ENCODE data around the gene ITGAE. TPM values are rescaled to one million over a fixed set of nuclear protein-coding genes. Genes with fewer than 3 reads are reported as not detected.

The ITGAE gene
- total and polyA plus RNA-seq, 2 donors from 2014 or later: 16.5 to 46.3 TPM

DNA sequence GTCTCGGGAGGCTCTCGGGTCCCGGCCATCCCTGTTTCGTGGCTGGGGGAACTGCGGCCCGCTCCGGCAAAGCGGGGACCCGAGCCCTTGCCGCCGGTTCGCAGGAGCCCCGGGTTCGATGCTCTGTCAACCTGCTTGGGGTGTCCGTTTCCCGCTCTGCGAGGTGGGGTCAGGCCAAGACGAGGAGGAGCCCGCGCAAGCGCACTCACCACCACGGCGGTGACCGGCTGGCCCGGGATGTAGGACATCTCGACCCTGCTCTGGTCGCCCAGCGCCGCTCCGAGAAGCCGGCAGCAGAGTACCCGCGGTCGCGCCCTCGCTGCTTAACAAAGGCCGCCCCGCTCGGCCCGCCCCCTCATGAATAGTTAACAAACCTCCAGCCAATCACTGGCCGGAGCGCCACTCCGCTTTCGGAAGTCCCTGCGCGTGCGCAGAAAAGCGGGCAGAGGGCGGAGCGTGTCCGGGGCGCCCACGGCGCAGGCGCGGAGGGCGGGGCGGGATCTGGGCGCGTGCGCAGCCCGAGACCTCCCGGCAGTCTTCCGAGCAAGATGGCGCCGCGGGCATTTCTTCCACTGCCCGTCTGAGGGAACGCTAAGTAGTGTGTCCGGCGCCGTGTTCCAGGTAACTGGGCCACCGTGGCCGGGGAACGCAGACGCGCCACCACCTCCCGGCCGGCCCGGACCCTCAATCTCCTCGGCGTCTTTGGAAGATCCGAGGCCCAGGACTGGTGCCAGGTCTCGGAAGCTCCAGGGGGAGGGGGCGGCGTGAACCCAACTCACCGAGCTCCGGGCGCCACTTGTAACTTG is 132.5 kb downstream of the ITGAE start, which contains the start of the genes EMC6 and TAX1BP3:
Gene EMC6, plus strand, starts transcription at position 534 of the 806 bp plus-strand sequence. CDS start 335 bp downstream, outside the sequence.
Gene TAX1BP3, minus strand, starts transcription at position 300 of the 806 bp plus-strand sequence. Its CDS starts 52 bp downstream, at position 248.
- TF ChIP-seq, protein P1, sequence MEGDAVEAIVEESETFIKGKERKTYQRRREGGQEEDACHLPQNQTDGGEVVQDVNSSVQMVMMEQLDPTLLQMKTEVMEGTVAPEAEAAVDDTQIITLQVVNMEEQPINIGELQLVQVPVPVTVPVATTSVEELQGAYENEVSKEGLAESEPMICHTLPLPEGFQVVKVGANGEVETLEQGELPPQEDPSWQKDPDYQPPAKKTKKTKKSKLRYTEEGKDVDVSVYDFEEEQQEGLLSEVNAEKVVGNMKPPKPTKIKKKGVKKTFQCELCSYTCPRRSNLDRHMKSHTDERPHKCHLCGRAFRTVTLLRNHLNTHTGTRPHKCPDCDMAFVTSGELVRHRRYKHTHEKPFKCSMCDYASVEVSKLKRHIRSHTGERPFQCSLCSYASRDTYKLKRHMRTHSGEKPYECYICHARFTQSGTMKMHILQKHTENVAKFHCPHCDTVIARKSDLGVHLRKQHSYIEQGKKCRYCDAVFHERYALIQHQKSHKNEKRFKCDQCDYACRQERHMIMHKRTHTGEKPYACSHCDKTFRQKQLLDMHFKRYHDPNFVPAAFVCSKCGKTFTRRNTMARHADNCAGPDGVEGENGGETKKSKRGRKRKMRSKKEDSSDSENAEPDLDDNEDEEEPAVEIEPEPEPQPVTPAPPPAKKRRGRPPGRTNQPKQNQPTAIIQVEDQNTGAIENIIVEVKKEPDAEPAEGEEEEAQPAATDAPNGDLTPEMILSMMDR (IDR thresholded peaks at IDR 0.05; ENCODE audit: borderline replicate concordance, extremely low read depth, insufficient read depth): no peak
- FAIRE-seq: peak; percentile 8
- peak; percentile 99 to 100 (median 99) for DNase-seq
- H3K27ac ChIP-seq (ENCODE audit: low read depth in 2 of 2, low read length in 2 of 2): peak within 1 kb of the TSS; percentile 96 to 99
- peak within 1 kb of the TSS; percentile 59 to 93 (median 78) for H3K9ac ChIP-seq (ENCODE audit: low read length in 3 of 3)
- H3K9me3 ChIP-seq (ENCODE audit: control insufficient read depth in 2 of 3, insufficient read depth in 1 of 3, low read length in 3 of 3): no peaks in the 10 kb centered on the region
- no peaks in the 10 kb centered on the region for H3K27me3 ChIP-seq (ENCODE audit: control insufficient read depth, insufficient read depth, low read length)
- intact Hi-C loops (cut with DNase I): no loop called here
- peak within 1 kb of the TSS; percentile 73 to 85 (median 82) for H3K4me3 ChIP-seq (ENCODE audit: low read length in 3 of 3)
- peaks cover 0 to 7% (median 7%) of the 10 kb centered on the region in 3 donors for H3K36me3 ChIP-seq (ENCODE audit: control insufficient read depth in 2 of 3, insufficient read depth in 3 of 3, low read length in 3 of 3)
- H3K4me1 ChIP-seq (ENCODE audit: control insufficient read depth in 2 of 3, insufficient read depth in 2 of 3, low read depth in 1 of 3, low read length in 3 of 3): peaks cover 0 to 19% (median 7%) of the 10 kb centered on the region in 3 donors

DNA sequence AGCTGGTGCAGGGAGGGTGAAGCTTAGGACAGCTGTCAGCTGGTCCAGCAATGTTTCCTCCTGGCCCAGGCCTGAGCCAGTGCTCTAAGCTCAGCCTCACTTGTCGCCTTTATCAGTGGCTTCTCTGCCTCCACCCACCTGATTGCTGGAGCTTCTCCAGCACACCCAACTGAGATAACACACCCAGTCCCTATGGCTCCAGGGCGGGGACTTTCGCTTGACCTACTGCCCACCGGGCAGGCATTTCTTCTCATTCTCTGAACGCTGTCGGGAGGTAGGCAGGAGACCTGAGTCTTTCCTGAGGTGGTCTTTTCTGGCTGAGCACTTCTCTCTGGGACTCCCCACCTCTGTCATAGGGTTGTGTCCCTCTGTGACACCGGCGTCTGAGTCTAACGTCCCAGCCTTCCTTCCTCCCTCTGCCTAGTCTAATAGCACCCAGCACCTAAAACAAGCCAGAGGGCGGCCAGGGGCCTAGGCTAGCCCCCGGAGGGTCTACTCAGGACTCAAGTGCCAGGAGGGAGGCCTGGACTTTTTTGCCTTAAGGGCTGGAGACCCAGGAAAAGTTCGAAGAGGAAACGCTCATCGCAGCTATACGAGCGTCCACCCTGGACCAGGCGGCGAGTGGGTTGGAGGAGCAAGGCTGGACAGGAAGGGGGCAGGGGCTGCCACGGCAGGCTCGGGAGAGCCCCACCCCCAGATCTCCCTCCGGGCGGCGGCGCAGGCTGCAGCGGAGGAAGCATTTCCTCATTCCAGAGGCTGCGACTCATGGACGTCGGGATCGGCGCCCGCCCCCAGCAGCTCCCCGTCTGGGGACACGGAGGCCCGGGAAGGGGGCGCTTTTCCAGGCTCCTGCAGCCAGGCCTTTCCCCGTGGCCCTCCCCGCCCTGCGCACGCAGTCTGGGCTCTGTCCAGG is 133.4 kb downstream of the ITGAE start:
- no peaks in the 10 kb centered on the region for H3K27me3 ChIP-seq (ENCODE audit: control insufficient read depth, insufficient read depth, low read length)
- H3K4me1 ChIP-seq (ENCODE audit: control insufficient read depth in 2 of 3, insufficient read depth in 2 of 3, low read depth in 1 of 3, low read length in 3 of 3): peaks cover 0 to 19% (median 7%) of the 10 kb centered on the region in 3 donors
- H3K4me3 ChIP-seq (ENCODE audit: low read length in 3 of 3): peak overlapping the region; percentile 69 to 85 (median 71)
- peak overlapping the region; percentile 96 to 99 for H3K27ac ChIP-seq (ENCODE audit: low read depth in 2 of 2, low read length in 2 of 2)
- FAIRE-seq (no peak), DNase-seq (peak; percentile 90 to 98 (median 94))
- intact Hi-C loops (cut with DNase I): no loop called here
- peak overlapping the region; percentile 44 to 84 (median 78) for H3K9ac ChIP-seq (ENCODE audit: low read length in 3 of 3)
- peaks cover 0 to 7% (median 7%) of the 10 kb centered on the region in 3 donors for H3K36me3 ChIP-seq (ENCODE audit: control insufficient read depth in 2 of 3, insufficient read depth in 3 of 3, low read length in 3 of 3)
- no peaks in the 10 kb centered on the region for H3K9me3 ChIP-seq (ENCODE audit: control insufficient read depth in 2 of 3, insufficient read depth in 1 of 3, low read length in 3 of 3)
- TF ChIP-seq, protein P1 (IDR thresholded peaks at IDR 0.05; ENCODE audit: borderline replicate concordance, extremely low read depth, insufficient read depth): no peak

DNA sequence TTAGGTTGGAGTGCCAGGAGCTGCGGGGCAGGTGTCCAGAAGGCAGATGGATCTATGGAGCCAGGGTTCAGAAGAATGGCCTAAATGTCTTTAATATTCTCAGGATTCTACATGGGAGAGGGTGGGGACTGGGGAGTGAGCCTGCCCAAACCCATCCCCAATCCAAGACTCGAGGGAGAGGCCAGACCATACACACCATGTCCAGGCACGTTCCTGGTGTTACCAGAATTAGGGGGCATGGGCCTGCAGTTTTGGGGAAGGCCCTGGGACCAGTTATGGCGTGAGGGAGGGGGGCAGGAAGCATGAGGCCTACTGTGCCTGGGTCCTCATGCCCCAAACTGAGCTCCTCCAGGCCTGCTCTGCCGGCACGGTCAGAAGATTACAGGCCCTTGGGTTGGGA is 134.5 kb downstream of the ITGAE start:
- Histone ChIP-seq H3K27me3 (ENCODE audit: control insufficient read depth, insufficient read depth, low read length) (no peaks in the 10 kb centered on the region), H3K27ac (ENCODE audit: low read depth in 2 of 2, low read length in 2 of 2) (no peak overlapping the region), H3K36me3 (ENCODE audit: control insufficient read depth in 2 of 3, insufficient read depth in 3 of 3, low read length in 3 of 3) (peaks cover 0 to 7% (median 7%) of the 10 kb centered on the region in 3 donors), H3K4me1 (ENCODE audit: control insufficient read depth in 2 of 3, insufficient read depth in 2 of 3, low read depth in 1 of 3, low read length in 3 of 3) (peaks cover 0 to 19% (median 7%) of the 10 kb centered on the region in 3 donors), H3K4me3 (ENCODE audit: low read length in 3 of 3) (no peak overlapping the region), H3K9me3 (ENCODE audit: control insufficient read depth in 2 of 3, insufficient read depth in 1 of 3, low read length in 3 of 3) (no peaks in the 10 kb centered on the region), H3K9ac (ENCODE audit: low read length in 3 of 3) (peak overlapping the region in 1 of 3 donors; percentile 40)
- FAIRE-seq: no peak
- TF ChIP-seq, protein P1 (IDR thresholded peaks at IDR 0.05; ENCODE audit: borderline replicate concordance, extremely low read depth, insufficient read depth): no peak
- intact Hi-C loops (cut with DNase I): no loop called here
- no peak for DNase-seq

Data from kidney (tissue), 14 donors.